ENCODE results near the gene SCPEP1.

DNA sequence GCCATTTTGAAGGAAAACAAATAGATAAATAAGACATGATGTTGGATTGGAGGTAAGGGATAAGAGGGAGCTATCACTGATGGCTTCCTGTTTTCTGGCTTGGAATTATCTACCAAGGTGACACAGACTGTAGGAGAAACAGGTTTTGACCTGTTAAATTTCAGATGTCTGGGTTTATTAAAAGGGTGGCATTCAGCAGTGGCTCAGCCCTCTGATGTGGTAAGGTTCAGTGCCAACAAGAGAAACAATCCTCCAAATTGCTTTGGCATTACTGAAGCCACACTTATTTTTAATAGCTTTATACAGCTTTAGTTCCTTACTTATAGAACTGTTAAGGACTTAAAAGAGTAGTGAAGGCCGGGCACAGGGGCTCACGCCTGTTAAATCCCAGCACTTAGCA is 70.2 kb downstream of the SCPEP1 start:
- TF ChIP-seq EZH2 (IDR thresholded peaks at IDR 0.05; ENCODE audit: low read length, missing control alignments), result no peak
- TF ChIP-seq, protein P1, sequence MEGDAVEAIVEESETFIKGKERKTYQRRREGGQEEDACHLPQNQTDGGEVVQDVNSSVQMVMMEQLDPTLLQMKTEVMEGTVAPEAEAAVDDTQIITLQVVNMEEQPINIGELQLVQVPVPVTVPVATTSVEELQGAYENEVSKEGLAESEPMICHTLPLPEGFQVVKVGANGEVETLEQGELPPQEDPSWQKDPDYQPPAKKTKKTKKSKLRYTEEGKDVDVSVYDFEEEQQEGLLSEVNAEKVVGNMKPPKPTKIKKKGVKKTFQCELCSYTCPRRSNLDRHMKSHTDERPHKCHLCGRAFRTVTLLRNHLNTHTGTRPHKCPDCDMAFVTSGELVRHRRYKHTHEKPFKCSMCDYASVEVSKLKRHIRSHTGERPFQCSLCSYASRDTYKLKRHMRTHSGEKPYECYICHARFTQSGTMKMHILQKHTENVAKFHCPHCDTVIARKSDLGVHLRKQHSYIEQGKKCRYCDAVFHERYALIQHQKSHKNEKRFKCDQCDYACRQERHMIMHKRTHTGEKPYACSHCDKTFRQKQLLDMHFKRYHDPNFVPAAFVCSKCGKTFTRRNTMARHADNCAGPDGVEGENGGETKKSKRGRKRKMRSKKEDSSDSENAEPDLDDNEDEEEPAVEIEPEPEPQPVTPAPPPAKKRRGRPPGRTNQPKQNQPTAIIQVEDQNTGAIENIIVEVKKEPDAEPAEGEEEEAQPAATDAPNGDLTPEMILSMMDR (conservative IDR thresholded peaks at IDR 0.05 in 1 of 2, IDR thresholded peaks at IDR 0.05 in 1 of 2; ENCODE audit: low read depth in 1 of 2, low read length in 2 of 2), result no peak
